NCI-H2196 (cell line): Measurements from ENCODE around the gene TMEM127.
"Not testable (repeated sequence)": the region's sequence is repeated elsewhere in the genome, so short reads cannot be mapped to it uniquely, and the experiment has no call there.

Experiments
- DNase-seq: peaks from one replicate; lab custom pipeline; 2025; ENCODE audit not compliant: unreplicated experiment; lab: John Stamatoyannopoulos, UW

TMEM127 gene

GRCh38 chr2:96241900-96242611, 23.7 kb downstream of the TMEM127 start:
- DNase-seq, result no peak

GRCh38 chr2:96241227-96241626, 24.6 kb downstream of the TMEM127 start:
- DNase-seq, result no peak

- peak; percentile 66 for DNase-seq
Measured at GRCh38 chr2:96240341-96241038, 25.3 kb downstream of the TMEM127 start.

- DNase-seq, result no peak
Measured at GRCh38 chr2:96239745-96240264, 26.0 kb downstream of the TMEM127 start.

- DNase-seq, result no peak
Measured at GRCh38 chr2:96239091-96239490, 26.7 kb downstream of the TMEM127 start.

GRCh38 chr2:96238266-96238665, 27.5 kb downstream of the TMEM127 start:
- DNase-seq, result no peak

GRCh38 chr2:96236882-96237281, 28.9 kb downstream of the TMEM127 start:
- DNase-seq, result no peak

GRCh38 chr2:96233880-96234316, 31.9 kb downstream of the TMEM127 start:
- DNase-seq, result no peak

- no peak for DNase-seq
Measured at GRCh38 chr2:96233436-96233835, 32.4 kb downstream of the TMEM127 start.

- no peak for DNase-seq
Measured at GRCh38 chr2:96231316-96231715, 34.5 kb downstream of the TMEM127 start.

GRCh38 chr2:96225016-96225533, 40.7 kb downstream of the TMEM127 start:
- DNase-seq, result no peak

GRCh38 chr2:96221106-96221505, 44.7 kb downstream of the TMEM127 start:
- DNase-seq, result not testable (repeated sequence)

GRCh38 chr2:96219959-96220358, 45.8 kb downstream of the TMEM127 start:
- not testable (repeated sequence) for DNase-seq

- DNase-seq, result no peak
Measured at GRCh38 chr2:96218508-96219131, 47.2 kb downstream of the TMEM127 start.

- DNase-seq, result no peak
Measured at GRCh38 chr2:96214554-96214953, 51.2 kb downstream of the TMEM127 start.

- DNase-seq, result no peak
Measured at GRCh38 chr2:96213379-96213778, 52.4 kb downstream of the TMEM127 start.

- DNase-seq, result no peak
Measured at GRCh38 chr2:96212339-96212738, 53.5 kb downstream of the TMEM127 start.

GRCh38 chr2:96209729-96210085, 56.1 kb downstream of the TMEM127 start:
- DNase-seq, result no peak

GRCh38 chr2:96209011-96209728, 56.6 kb downstream of the TMEM127 start:
- no peak for DNase-seq

- peak; percentile 98 for DNase-seq
Measured at GRCh38 chr2:96208143-96209010, 57.4 kb downstream of the TMEM127 start, which contains the start of gene STARD7. STARD7 (minus strand) TSS chr2:96208827; CDS start chr2:96208434, 393 bp downstream.
